GM12878 (cell line): ENCODE measurements around the gene ZNF282. TPM values are rescaled to one million over a fixed set of nuclear protein-coding genes. Genes with fewer than 3 reads are reported as not detected.
"Not testable (repeated sequence)": the region's sequence is repeated elsewhere in the genome, so short reads cannot be mapped to it uniquely, and the experiment has no call there.

Experiments used
- ATAC-seq: fragments of 200-7000 bp; cut with Tn5 transposase; 3 replicates; pipeline ENCODE4 v1.9.1; 2020; ENCODE audit warnings: mild to moderate bottlenecking, moderate library complexity
- BruUV-seq: library from RNA; stranded (reverse); fragments of 400-500 nt; replicated peaks from 2 replicates; lab custom pipeline; 2021; lab: Mats Ljungman, UMichigan
- CTCF ChIA-PET: fragments of 300-600 bp; sonication (Branson Sonifier 250); formaldehyde crosslinking; extraction: SDS; loops from one replicate; lab custom pipeline; 2021; ENCODE audit warnings: inconsistent platforms; lab: Yijun Ruan, JAX
- POLR2A ChIA-PET: fragments of 350-600 bp; formaldehyde crosslinking; extraction: SDS; loops from one replicate; lab custom pipeline; 2021; ENCODE audit warnings: inconsistent platforms; lab: Charles Lee
- RAD21 ChIA-PET: fragments of 300-600 bp; sonication (Branson Sonifier 250); formaldehyde crosslinking; loops from one replicate; lab custom pipeline; 2023; ENCODE audit warnings: antibody characterized with exemption; ENCODE audit not compliant: unreplicated experiment; lab: Charles Lee
- SMC1A ChIA-PET: fragments of 300-600 bp; sonication (Branson Sonifier 250); formaldehyde crosslinking; loops from one replicate; lab custom pipeline; 2023; ENCODE audit not compliant: unreplicated experiment, uncharacterized antibody; lab: Charles Lee
- DNase-seq: peaks from one replicate; pipeline ENCODE4 v3.0.0-alpha.2; 2011; ENCODE audit warnings: low read depth, low spot score
- FAIRE-seq: peaks from 3 replicates; lab custom pipeline; 2011; peaks lifted over from hg19 to GRCh38; lab: Jason Lieb, UNC
- H2AFZ ChIP-seq: 2 replicates; pipeline ENCODE4 v1.6.0; 2011; ENCODE audit warnings: low read depth, low read length, control low read depth; ENCODE audit not compliant: control insufficient read depth
- H3K27ac ChIP-seq: 2 replicates; pipeline ENCODE4 v1.5.1; 2011; ENCODE audit warnings: control low read depth; ENCODE audit not compliant: control insufficient read depth, insufficient read depth
- H3K27me3 ChIP-seq, 2 experiments: replicated peaks in 1 of 2; 2 replicates each; pipeline versions ENCODE4 v1.6.0 to v1.6.1; 2011; ENCODE audit warnings: low read length in 1 of 2; ENCODE audit not compliant: control insufficient read depth in 2 of 2, insufficient read depth in 2 of 2
- H3K36me3 ChIP-seq, 2 experiments: 2 replicates each; pipeline ENCODE4 v1.5.1; 2011; ENCODE audit warnings: low read length in 1 of 2; ENCODE audit not compliant: control insufficient read depth in 2 of 2, insufficient read depth in 2 of 2
- H3K4me1 ChIP-seq: 2 replicates; pipeline ENCODE4 v1.6.1; 2011; ENCODE audit warnings: mild to moderate bottlenecking, low read length, moderate library complexity, mixed read lengths; ENCODE audit not compliant: control insufficient read depth, insufficient read depth
- H3K4me2 ChIP-seq: 2 replicates; pipeline ENCODE4 v1.6.0; 2011; ENCODE audit warnings: control low read depth; ENCODE audit not compliant: control insufficient read depth, insufficient read depth
- H3K4me3 ChIP-seq: fragments of 200-600 bp; sonication (generic); 2 replicates; pipeline ENCODE4 v1.5.1; 2016
- H3K79me2 ChIP-seq: 2 replicates; pipeline ENCODE4 v1.6.0; 2011; ENCODE audit warnings: low read length; ENCODE audit not compliant: control insufficient read depth, insufficient read depth
- H3K9ac ChIP-seq: 2 replicates; pipeline ENCODE4 v1.8.0; 2011; ENCODE audit warnings: low read length, control low read depth, mixed read lengths; ENCODE audit not compliant: control insufficient read depth, insufficient read depth
- H3K9me3 ChIP-seq: replicated peaks from 3 replicates; pipeline ENCODE4 v1.5.1; 2011; ENCODE audit warnings: mild to moderate bottlenecking, low read length; ENCODE audit not compliant: control insufficient read depth, insufficient read depth
- H4K20me1 ChIP-seq: 2 replicates; pipeline ENCODE4 v1.6.0; 2011; ENCODE audit not compliant: control insufficient read depth, insufficient read depth
- E4F1 ChIP-seq: fragments of 450-650 bp; IDR thresholded peaks from 2 replicates; pipeline ENCODE4 v1.6.1; 2018; ENCODE audit warnings: borderline replicate concordance, mild to moderate bottlenecking; ENCODE audit not compliant: partially characterized antibody
- JUNB ChIP-seq: IDR thresholded peaks from 2 replicates; pipeline ENCODE4 v1.6.1; 2016; ENCODE audit warnings: antibody characterized with exemption, mild to moderate bottlenecking
- JUND ChIP-seq: IDR thresholded peaks from 2 replicates; pipeline ENCODE4 v1.6.1; 2012; ENCODE audit warnings: low read depth, mild to moderate bottlenecking, low read length, improper control_type of control experiment, moderate library complexity
- KAT2A ChIP-seq: conservative IDR thresholded peaks from 2 replicates; pipeline ENCODE4 v1.6.1; 2011; ENCODE audit warnings: low read depth, low read length; ENCODE audit not compliant: control insufficient read depth
- PAX5 ChIP-seq: IDR thresholded peaks from 2 replicates; pipeline ENCODE4 v1.6.1; 2011; ENCODE audit warnings: low read depth, low read length, borderline replicate concordance
- RAD21 ChIP-seq: IDR thresholded peaks from 2 replicates; pipeline ENCODE4 v1.6.1; 2011; ENCODE audit warnings: mild to moderate bottlenecking, low read depth, low read length, moderate library complexity; ENCODE audit not compliant: insufficient read depth
- ZNF24 ChIP-seq: fragments of 450-650 bp; IDR thresholded peaks from 2 replicates; pipeline ENCODE4 v1.6.1; 2017; ENCODE audit warnings: antibody characterized with exemption, mild to moderate bottlenecking
- WGBS: methylation state at CpG from one replicate; pipeline ENCODE4 v1.1.6; 2016; ENCODE audit warnings: low lambda C conversion rate; ENCODE audit not compliant: insufficient replicate concordance, insufficient coverage; ENCODE audit errors: missing lambda C conversion rate; 5-methylcytosine and 5-hydroxymethylcytosine counted together
- in situ Hi-C: fragments of 300-500 bp; cut with MboI; formaldehyde crosslinking; loops from 9 replicates; pipeline ENCODE4 v1.14.3; 2018; ENCODE audit warnings: mixed read lengths
- intact Hi-C: fragments of 100-400 bp; cut with micrococcal nuclease; formaldehyde crosslinking; loops from one replicate; pipeline ENCODE4 v1.14.2; 2022; ENCODE audit not compliant: unreplicated experiment
- polyA plus RNA-seq, 11 experiments: library from polyadenylated mRNA; depleted of rRNA in 4 of 11; unstranded in 6 of 11; stranded (reverse) in 5 of 11; fragments of >200 nt; fragmentation: Nextera tagmentation in 4 of 11; fragmentation: Illumina TruSeq in 1 of 11; extraction: Ambion mirVana in 4 of 11; extraction: Trizol in 1 of 11; gene quantifications; 1 replicate in 1 of 11; 2 replicates in 10 of 11; pipeline versions ENCODE4 v1.2.1 to v1.2.3, GENCODE V29; 2011 to 2016; ENCODE audit warnings: inconsistent platforms in 2 of 11, missing spikeins in 2 of 11, low read depth in 1 of 11
- total RNA-seq, 4 experiments: library from RNA; depleted of rRNA in 3 of 4; stranded (reverse); fragments of >200 nt in 3 of 4; fragmentation: Illumina TruSeq in 1 of 4; extraction: Trizol in 1 of 4; gene quantifications; 2 replicates each; pipeline versions ENCODE4 v1.2.1 to v1.2.3, GENCODE V29; 2013 to 2021

ZNF282 gene
- total and polyA plus RNA-seq, 10 of the 15 experiments (the other 5 are each of a cell fraction or from before 2014, with no cell fraction given), result 0.35 to 28.4 (median 8.1) TPM

GRCh38 chr7:149267733-149268132 lies 72.4 kb downstream of the ZNF282 start:
- over 99% methylated on average over 6 of the region's 8 CpGs for WGBS
- SMC1A ChIA-PET, result no interaction called here
- FAIRE-seq, result no peak
- no peaks in the 10 kb centered on the region for H4K20me1 ChIP-seq
- H3K4me1 ChIP-seq, result no peaks in the 10 kb centered on the region
- intact Hi-C loops, result no loop called here
- TF ChIP-seq E4F1 (no peak), KAT2A (no peak), ZNF24 (no peak), JUNB (no peak), RAD21 (no peak), JUND (no peak), PAX5 (no peak)
- TF ChIP-seq, all 136 proteins: peak for 0
- Histone ChIP-seq H3K9ac (no peak overlapping the region), H3K27me3 (no peaks in the 10 kb centered on the region), H3K27ac (no peak overlapping the region), H3K9me3 (no peaks in the 10 kb centered on the region), H2AFZ (no peak overlapping the region), H3K79me2 (no peaks in the 10 kb centered on the region; the same call in 1 of the 2 replicates), H3K4me2 (no peak overlapping the region), H3K4me3 (no peak overlapping the region), H3K36me3 (peaks cover 7% of the 10 kb centered on the region in 2 experiments)
- no peak for DNase-seq
- RAD21 ChIA-PET, result no interaction called here
- BruUV-seq, result no TSS peak
- POLR2A ChIA-PET, result no interaction called here
- CTCF ChIA-PET, result no interaction called here
- ATAC-seq, result no peak
- in situ Hi-C loops, result no loop called here

GRCh38 chr7:149274424-149274823 lies 79.1 kb downstream of the ZNF282 start:
- SMC1A ChIA-PET, intact Hi-C loops, DNase-seq, H3K27me3 ChIP-seq, H3K9ac ChIP-seq, H4K20me1 ChIP-seq, RAD21 ChIA-PET, H3K4me2 ChIP-seq, H2AFZ ChIP-seq, FAIRE-seq, H3K27ac ChIP-seq, H3K79me2 ChIP-seq, POLR2A ChIA-PET, H3K9me3 ChIP-seq, BruUV-seq, H3K4me3 ChIP-seq, H3K4me1 ChIP-seq, ATAC-seq, in situ Hi-C loops, CTCF ChIA-PET: not testable (repeated sequence)
- H3K36me3 ChIP-seq, result peaks cover 13 to 14% of the 10 kb centered on the region in 2 experiments
- WGBS, result 94% methylated on average over 8 of the region's 8 CpGs
